ENCODE results near the gene RPA1.

The RPA1 gene

DNA sequence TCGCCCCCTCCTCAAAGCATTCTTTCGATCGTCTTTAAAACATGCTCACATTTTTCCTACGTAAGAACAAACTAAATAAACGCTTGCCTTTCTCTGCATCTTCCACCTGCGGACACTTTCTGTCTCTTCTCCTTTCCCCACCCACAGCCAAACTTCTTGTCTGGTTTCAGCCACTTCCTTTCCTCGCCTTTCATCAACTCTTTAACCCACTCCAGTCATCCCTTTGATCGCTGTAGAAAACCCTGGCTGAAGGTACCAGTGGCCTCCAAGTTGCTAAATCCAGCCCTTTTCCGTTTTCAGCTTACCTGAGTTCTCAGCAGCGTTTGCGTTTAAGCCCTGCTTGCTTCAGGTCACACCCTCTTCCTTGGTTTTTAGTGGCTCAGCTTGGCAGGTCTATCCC is 483 bp downstream of the RPA1 start:
- H3K4me3 ChIP-seq (ENCODE audit: low read length), result peak overlapping the region; percentile 78
- TF ChIP-seq, protein P1, sequence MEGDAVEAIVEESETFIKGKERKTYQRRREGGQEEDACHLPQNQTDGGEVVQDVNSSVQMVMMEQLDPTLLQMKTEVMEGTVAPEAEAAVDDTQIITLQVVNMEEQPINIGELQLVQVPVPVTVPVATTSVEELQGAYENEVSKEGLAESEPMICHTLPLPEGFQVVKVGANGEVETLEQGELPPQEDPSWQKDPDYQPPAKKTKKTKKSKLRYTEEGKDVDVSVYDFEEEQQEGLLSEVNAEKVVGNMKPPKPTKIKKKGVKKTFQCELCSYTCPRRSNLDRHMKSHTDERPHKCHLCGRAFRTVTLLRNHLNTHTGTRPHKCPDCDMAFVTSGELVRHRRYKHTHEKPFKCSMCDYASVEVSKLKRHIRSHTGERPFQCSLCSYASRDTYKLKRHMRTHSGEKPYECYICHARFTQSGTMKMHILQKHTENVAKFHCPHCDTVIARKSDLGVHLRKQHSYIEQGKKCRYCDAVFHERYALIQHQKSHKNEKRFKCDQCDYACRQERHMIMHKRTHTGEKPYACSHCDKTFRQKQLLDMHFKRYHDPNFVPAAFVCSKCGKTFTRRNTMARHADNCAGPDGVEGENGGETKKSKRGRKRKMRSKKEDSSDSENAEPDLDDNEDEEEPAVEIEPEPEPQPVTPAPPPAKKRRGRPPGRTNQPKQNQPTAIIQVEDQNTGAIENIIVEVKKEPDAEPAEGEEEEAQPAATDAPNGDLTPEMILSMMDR (IDR thresholded peaks at IDR 0.05; ENCODE audit: low read length), result no peak
- no peak for TF ChIP-seq EZH2phosphoT487 (IDR thresholded peaks at IDR 0.05; ENCODE audit: low read length)
- peaks cover 55% of the 10 kb centered on the region for H3K79me2 ChIP-seq (ENCODE audit: low read length)
- H3K9me2 ChIP-seq (replicated peaks; ENCODE audit: insufficient read depth, low read length), result no peaks in the 10 kb centered on the region
- DNase-seq, result peak; percentile 56
- H3K4me1 ChIP-seq (ENCODE audit: low read length), result peaks cover 35% of the 10 kb centered on the region
- no peaks in the 10 kb centered on the region for H3K36me3 ChIP-seq (replicated peaks; ENCODE audit: insufficient read depth, low read length)
- peak overlapping the region; percentile 88 for H2AFZ ChIP-seq (ENCODE audit: low read length)
- H3K27ac ChIP-seq (ENCODE audit: low read length), result peak overlapping the region; percentile 55; the same call in 1 of the 2 replicates
- H3K9me3 ChIP-seq (replicated peaks; ENCODE audit: insufficient read depth, low read length), result no peaks in the 10 kb centered on the region
- peaks cover 12% of the 10 kb centered on the region for H4K20me1 ChIP-seq (ENCODE audit: insufficient read depth, low read length)
- H3F3A ChIP-seq (ENCODE audit: insufficient read depth, low read length), result peaks cover 31% of the 10 kb centered on the region
- H3K27me3 ChIP-seq (replicated peaks; ENCODE audit: insufficient read depth, low read length), result no peaks in the 10 kb centered on the region
- H3K4me2 ChIP-seq (ENCODE audit: low read depth, low read length), result peak overlapping the region; percentile 67
- H3K9ac ChIP-seq (ENCODE audit: low read length), result peak overlapping the region; percentile 66

DNA sequence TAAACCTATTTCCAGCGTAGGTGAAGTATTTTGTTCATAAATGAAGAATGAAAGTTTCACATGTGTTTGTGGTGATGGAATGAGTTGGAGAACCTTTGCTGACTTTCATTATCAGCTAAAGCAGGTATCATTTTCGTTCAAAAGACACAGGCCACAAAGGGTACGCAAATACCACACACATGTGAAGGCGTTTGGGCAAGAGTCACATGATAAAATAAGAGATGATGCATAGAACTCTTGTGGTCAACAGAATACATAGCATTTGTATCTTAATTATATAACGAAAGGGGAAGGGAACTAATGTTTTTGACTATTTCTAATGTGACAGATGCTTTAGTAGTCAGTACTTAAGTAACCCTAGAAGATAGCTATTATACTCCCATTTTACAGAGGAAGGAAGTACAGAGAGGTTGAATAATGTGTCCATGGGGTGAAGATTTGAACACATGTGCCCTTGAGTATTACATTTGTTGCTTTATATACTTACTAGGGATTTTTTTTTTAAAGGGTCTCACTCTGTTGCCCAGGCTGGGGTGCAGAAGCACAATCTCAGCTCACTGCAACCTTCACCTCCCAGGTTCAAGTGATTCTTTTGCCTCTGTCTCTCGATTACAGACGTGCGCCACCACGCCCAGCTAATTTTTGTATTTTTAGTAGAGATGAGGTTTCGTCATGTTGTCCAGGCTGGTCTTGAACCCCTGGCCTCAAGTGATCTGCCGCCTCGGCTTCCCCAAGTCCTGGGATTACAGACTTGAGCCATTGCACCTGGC is 4.8 kb downstream of the RPA1 start:
- Histone ChIP-seq H3K9me2 (replicated peaks; ENCODE audit: insufficient read depth, low read length) (no peaks in the 10 kb centered on the region), H3K27ac (ENCODE audit: low read length) (peak overlapping the region; percentile 43; the same call in 1 of the 2 replicates), H4K20me1 (ENCODE audit: insufficient read depth, low read length) (peaks cover 16% of the 10 kb centered on the region), H3K4me3 (ENCODE audit: low read length) (no peak overlapping the region), H3K27me3 (replicated peaks; ENCODE audit: insufficient read depth, low read length) (no peaks in the 10 kb centered on the region), H3K4me1 (ENCODE audit: low read length) (peaks cover 32% of the 10 kb centered on the region), H3K9me3 (replicated peaks; ENCODE audit: insufficient read depth, low read length) (no peaks in the 10 kb centered on the region), H3K4me2 (ENCODE audit: low read depth, low read length) (peak overlapping the region; percentile 56), H3F3A (ENCODE audit: insufficient read depth, low read length) (peaks cover 31% of the 10 kb centered on the region), H3K79me2 (ENCODE audit: low read length) (peaks cover 84% of the 10 kb centered on the region), H3K36me3 (replicated peaks; ENCODE audit: insufficient read depth, low read length) (no peaks in the 10 kb centered on the region), H2AFZ (ENCODE audit: low read length) (no peak overlapping the region), H3K9ac (ENCODE audit: low read length) (no peak overlapping the region)
- no peak for TF ChIP-seq EZH2 (optimal IDR thresholded peaks at IDR 0.05; ENCODE audit: low read depth, low read length)
- no peak for TF ChIP-seq EZH2phosphoT487 (IDR thresholded peaks at IDR 0.05; ENCODE audit: low read length)
- TF ChIP-seq, protein P1 (IDR thresholded peaks at IDR 0.05; ENCODE audit: low read length), result no peak
- DNase-seq, result peak; percentile 95

DNA sequence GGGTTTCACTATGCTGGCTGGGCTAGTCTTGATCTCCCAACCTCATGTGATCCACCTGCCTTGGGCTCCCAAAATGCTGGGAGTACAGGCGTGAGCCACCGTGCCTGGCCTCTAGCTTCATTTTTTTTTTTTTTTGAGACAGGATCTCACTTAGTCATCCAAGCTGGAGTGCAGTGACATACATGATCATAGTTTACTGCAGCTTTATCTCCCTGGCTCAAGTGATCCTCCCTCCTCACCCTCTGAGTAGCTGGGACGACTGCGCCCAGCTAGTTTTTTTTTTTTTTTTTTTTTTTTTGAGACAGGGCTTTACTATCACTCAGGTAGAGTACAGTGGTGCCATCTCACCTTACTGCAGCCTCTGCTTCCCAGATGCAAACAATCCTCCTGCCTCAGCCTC is 9.7 kb downstream of the RPA1 start:
- Histone ChIP-seq H2AFZ (ENCODE audit: low read length) (no peak overlapping the region), H3K4me3 (ENCODE audit: low read length) (no peak overlapping the region), H3K27me3 (replicated peaks; ENCODE audit: insufficient read depth, low read length) (no peaks in the 10 kb centered on the region), H3K79me2 (ENCODE audit: low read length) (peaks cover 81% of the 10 kb centered on the region), H3K4me2 (ENCODE audit: low read depth, low read length) (no peak overlapping the region), H3K36me3 (replicated peaks; ENCODE audit: insufficient read depth, low read length) (no peaks in the 10 kb centered on the region; the same call in 1 of the 2 replicates), H3F3A (ENCODE audit: insufficient read depth, low read length) (peaks cover 6% of the 10 kb centered on the region; the same call in 1 of the 2 replicates), H3K4me1 (ENCODE audit: low read length) (peaks cover 10% of the 10 kb centered on the region), H3K9ac (ENCODE audit: low read length) (no peak overlapping the region), H3K9me2 (replicated peaks; ENCODE audit: insufficient read depth, low read length) (no peaks in the 10 kb centered on the region), H3K9me3 (replicated peaks; ENCODE audit: insufficient read depth, low read length) (no peaks in the 10 kb centered on the region), H4K20me1 (ENCODE audit: insufficient read depth, low read length) (peaks cover 5% of the 10 kb centered on the region; the same call in 1 of the 2 replicates), H3K27ac (ENCODE audit: low read length) (no peak overlapping the region)
- no peak for DNase-seq
- TF ChIP-seq EZH2phosphoT487 (IDR thresholded peaks at IDR 0.05; ENCODE audit: low read length) (no peak), EZH2 (optimal IDR thresholded peaks at IDR 0.05; ENCODE audit: low read depth, low read length) (no peak)
- TF ChIP-seq, protein P1 (IDR thresholded peaks at IDR 0.05; ENCODE audit: low read length), result no peak

All from MM.1S (cell line).